ENCODE measurements around the gene OR10J1.
"Not testable (repeated sequence)": the region's sequence is repeated elsewhere in the genome, so short reads cannot be mapped to it uniquely, and the experiment has no call there.

The OR10J1 gene

GRCh38 chr1:159444511-159444910 is 5.0 kb downstream of the OR10J1 start:
- Histone ChIP-seq H3K9me2 (replicated peaks; ENCODE audit: low read depth, low read length) (no peaks in the 10 kb centered on the region), H2AFZ (ENCODE audit: low read length) (no peak overlapping the region), H3F3A (ENCODE audit: low read depth) (no peaks in the 10 kb centered on the region), H3K27me3 (ENCODE audit: insufficient read depth, low read length, poor library complexity, severe bottlenecking) (no peaks in the 10 kb centered on the region), H3K4me2 (ENCODE audit: low read depth, low read length, poor library complexity, severe bottlenecking) (no peak overlapping the region), H3K79me2 (ENCODE audit: insufficient read depth, low read length) (no peaks in the 10 kb centered on the region), H3K9ac (ENCODE audit: low read depth, low read length, poor library complexity, severe bottlenecking) (no peak overlapping the region), H4K20me1 (ENCODE audit: insufficient read depth, low read length, poor library complexity, severe bottlenecking) (no peaks in the 10 kb centered on the region), H3K4me1 (ENCODE audit: insufficient read depth, low read length, poor library complexity, severe bottlenecking) (no peaks in the 10 kb centered on the region), H3K4me3 (ENCODE audit: low read length, poor library complexity, severe bottlenecking) (no peak overlapping the region), H3K36me3 (ENCODE audit: insufficient read depth, low read length) (no peaks in the 10 kb centered on the region), H3K9me3 (ENCODE audit: insufficient read depth, low read depth, low read length) (no peaks in the 10 kb centered on the region)
- TF ChIP-seq EZH2phosphoT487 (IDR thresholded peaks at IDR 0.05; ENCODE audit: borderline replicate concordance) = no peak
- no peak for TF ChIP-seq CTCF (conservative IDR thresholded peaks at IDR 0.05; ENCODE audit: low read length)

- Histone ChIP-seq H3K4me2 (ENCODE audit: low read depth, low read length, poor library complexity, severe bottlenecking) (no peak overlapping the region), H3K79me2 (ENCODE audit: insufficient read depth, low read length) (no peaks in the 10 kb centered on the region), H3K4me3 (ENCODE audit: low read length, poor library complexity, severe bottlenecking) (no peak overlapping the region), H3K4me1 (ENCODE audit: insufficient read depth, low read length, poor library complexity, severe bottlenecking) (no peaks in the 10 kb centered on the region), H3F3A (ENCODE audit: low read depth) (no peaks in the 10 kb centered on the region), H3K27me3 (ENCODE audit: insufficient read depth, low read length, poor library complexity, severe bottlenecking) (no peaks in the 10 kb centered on the region), H4K20me1 (ENCODE audit: insufficient read depth, low read length, poor library complexity, severe bottlenecking) (no peaks in the 10 kb centered on the region), H3K36me3 (ENCODE audit: insufficient read depth, low read length) (no peaks in the 10 kb centered on the region), H2AFZ (ENCODE audit: low read length) (no peak overlapping the region), H3K9me2 (replicated peaks; ENCODE audit: low read depth, low read length) (no peaks in the 10 kb centered on the region), H3K9ac (ENCODE audit: low read depth, low read length, poor library complexity, severe bottlenecking) (no peak overlapping the region), H3K9me3 (ENCODE audit: insufficient read depth, low read depth, low read length) (0 out of 2 replicates have a peak, but pooled peaks cover 4% of the 10 kb centered on the region)
- TF ChIP-seq EZH2phosphoT487 (IDR thresholded peaks at IDR 0.05; ENCODE audit: borderline replicate concordance) (no peak), CTCF (conservative IDR thresholded peaks at IDR 0.05; ENCODE audit: low read length) (no peak)
These were observed 8.7 kb downstream of the OR10J1 start for GRCh38 chr1:159448181-159448580.

GRCh38 chr1:159449605-159450004 is 10.1 kb downstream of the OR10J1 start:
- not testable (repeated sequence) for H3K9ac ChIP-seq (ENCODE audit: low read depth, low read length, poor library complexity, severe bottlenecking); H2AFZ ChIP-seq (ENCODE audit: low read length); H3F3A ChIP-seq (ENCODE audit: low read depth); H3K4me3 ChIP-seq (ENCODE audit: low read length, poor library complexity, severe bottlenecking); H4K20me1 ChIP-seq (ENCODE audit: insufficient read depth, low read length, poor library complexity, severe bottlenecking); H3K27me3 ChIP-seq (ENCODE audit: insufficient read depth, low read length, poor library complexity, severe bottlenecking); H3K36me3 ChIP-seq (ENCODE audit: insufficient read depth, low read length); H3K4me1 ChIP-seq (ENCODE audit: insufficient read depth, low read length, poor library complexity, severe bottlenecking); H3K79me2 ChIP-seq (ENCODE audit: insufficient read depth, low read length); H3K9me2 ChIP-seq (replicated peaks; ENCODE audit: low read depth, low read length); H3K4me2 ChIP-seq (ENCODE audit: low read depth, low read length, poor library complexity, severe bottlenecking); H3K9me3 ChIP-seq (ENCODE audit: insufficient read depth, low read depth, low read length)

- no peaks in the 10 kb centered on the region for H3K27me3 ChIP-seq (ENCODE audit: insufficient read depth, low read length, poor library complexity, severe bottlenecking)
- H3K4me2 ChIP-seq (ENCODE audit: low read depth, low read length, poor library complexity, severe bottlenecking) = no peak overlapping the region
- no peaks in the 10 kb centered on the region for H3K4me1 ChIP-seq (ENCODE audit: insufficient read depth, low read length, poor library complexity, severe bottlenecking)
- no peaks in the 10 kb centered on the region for H3K79me2 ChIP-seq (ENCODE audit: insufficient read depth, low read length)
- H3K9me3 ChIP-seq (ENCODE audit: insufficient read depth, low read depth, low read length) = 0 out of 2 replicates have a peak, but pooled peaks cover 5% of the 10 kb centered on the region
- no peaks in the 10 kb centered on the region for H3K36me3 ChIP-seq (ENCODE audit: insufficient read depth, low read length)
- H2AFZ ChIP-seq (ENCODE audit: low read length) = no peak overlapping the region
- no peak overlapping the region for H3K9ac ChIP-seq (ENCODE audit: low read depth, low read length, poor library complexity, severe bottlenecking)
- H3K9me2 ChIP-seq (replicated peaks; ENCODE audit: low read depth, low read length) = 0 out of 2 replicates have a peak, but pooled peaks cover 3% of the 10 kb centered on the region
- no peaks in the 10 kb centered on the region for H3F3A ChIP-seq (ENCODE audit: low read depth)
- no peaks in the 10 kb centered on the region for H4K20me1 ChIP-seq (ENCODE audit: insufficient read depth, low read length, poor library complexity, severe bottlenecking)
- no peak overlapping the region for H3K4me3 ChIP-seq (ENCODE audit: low read length, poor library complexity, severe bottlenecking)
- TF ChIP-seq CTCF (conservative IDR thresholded peaks at IDR 0.05; ENCODE audit: low read length) (no peak), EZH2phosphoT487 (IDR thresholded peaks at IDR 0.05; ENCODE audit: borderline replicate concordance) (no peak)
These were observed 20.0 kb downstream of the OR10J1 start for GRCh38 chr1:159459551-159459950.
